K562 (cell line): ENCODE data around the gene ARHGAP12. TPM values are rescaled to one million over a fixed set of nuclear protein-coding genes. Genes with fewer than 3 reads are reported as not detected.

Experiments used
- ATAC-seq: fragments of 200-7000 bp; cut with Tn5 transposase; 3 replicates; pipeline ENCODE4 v1.9.1; 2020; ENCODE audit warnings: moderate library complexity
- BruUV-seq: library from RNA; stranded (reverse); fragments of 400-500 nt; replicated peaks from 2 replicates; lab custom pipeline; 2021; lab: Mats Ljungman, UMichigan
- CTCF ChIA-PET: fragments of 300-600 bp; formaldehyde crosslinking; extraction: SDS; loops from one replicate; lab custom pipeline; 2021; ENCODE audit warnings: low intra/inter-chr PET ratio; lab: Yijun Ruan, JAX
- POLR2A ChIA-PET: fragments of 300-600, 350-650 bp; sonication (Branson Sonifier 250); formaldehyde crosslinking; extraction: SDS; loops from one replicate; lab custom pipeline; 2021; ENCODE audit warnings: antibody characterized with exemption, inconsistent platforms; lab: Yijun Ruan, JAX
- DNase-seq, 4 experiments: peaks; one replicate each; pipeline versions ENCODE4 v3.0.0 to v3.0.0-alpha.2; 2011 to 2018; ENCODE audit warnings: low spot score in 3 of 4, mixed read lengths in 3 of 4; ENCODE audit errors: extremely low read depth in 1 of 4
- FAIRE-seq: peaks from 2 replicates; lab custom pipeline; 2011; peaks lifted over from hg19 to GRCh38; lab: Jason Lieb, UNC
- H2AFZ ChIP-seq: 2 replicates; pipeline ENCODE4 v1.6.0; 2011; ENCODE audit warnings: low read depth, low read length, control low read depth, inconsistent platforms
- H3K27ac ChIP-seq: fragments of 200-600 bp; 3 replicates; pipeline ENCODE4 v1.8.0; 2011; ENCODE audit warnings: low read depth, mild to moderate bottlenecking, control low read depth, inconsistent platforms, low read length, moderate library complexity, mixed read lengths; ENCODE audit errors: extremely low read depth
- H3K27me3 ChIP-seq, 2 experiments: fragments of 300-600 bp in 1 of 2; 2 replicates in 1 of 2; 3 replicates in 1 of 2; pipeline versions ENCODE4 v1.6.0 to v1.8.0; 2011; ENCODE audit warnings: inconsistent platforms in 2 of 2, low read length in 2 of 2, mild to moderate bottlenecking in 1 of 2, mixed read lengths in 1 of 2, moderate library complexity in 1 of 2; ENCODE audit not compliant: control insufficient read depth in 2 of 2, insufficient read depth in 2 of 2
- H3K36me3 ChIP-seq: fragments of 300-600 bp; 3 replicates; pipeline ENCODE4 v1.8.0; 2011; ENCODE audit warnings: mild to moderate bottlenecking, low read length, inconsistent platforms; ENCODE audit not compliant: control insufficient read depth, insufficient read depth
- H3K4me1 ChIP-seq, 2 experiments: fragments of 200-600 bp in 1 of 2; replicated peaks in 1 of 2; 2 replicates in 1 of 2; 3 replicates in 1 of 2; pipeline versions ENCODE4 v1.5.1 to v1.8.0; 2011; ENCODE audit warnings: inconsistent platforms in 2 of 2, low read length in 2 of 2, mild to moderate bottlenecking in 1 of 2, mixed read lengths in 1 of 2, moderate library complexity in 1 of 2; ENCODE audit not compliant: control insufficient read depth in 2 of 2, insufficient read depth in 2 of 2
- H3K4me2 ChIP-seq: 2 replicates; pipeline ENCODE4 v1.6.1; 2011; ENCODE audit warnings: low read length, control low read depth, inconsistent platforms, mixed read lengths; ENCODE audit not compliant: insufficient read depth
- H3K4me3 ChIP-seq: fragments of 200-600 bp; sonication (generic), shearing (Covaris generic); 2 replicates; pipeline ENCODE4 v1.5.1; 2016; ENCODE audit warnings: control low read depth, inconsistent platforms
- H3K79me2 ChIP-seq: fragments of 200-600 bp; 3 replicates; pipeline ENCODE4 v1.8.0; 2011; ENCODE audit warnings: low read length, inconsistent platforms; ENCODE audit not compliant: control insufficient read depth, insufficient read depth
- H3K9ac ChIP-seq, 2 experiments: 2 replicates each; pipeline versions ENCODE4 v1.6.0 to v1.6.1; 2011; ENCODE audit warnings: low read depth in 2 of 2, low read length in 2 of 2, control low read depth in 1 of 2, inconsistent platforms in 1 of 2, mild to moderate bottlenecking in 1 of 2, mixed read lengths in 1 of 2; ENCODE audit not compliant: insufficient read depth in 1 of 2
- H3K9me1 ChIP-seq: one replicate; pipeline ENCODE4 v1.6.0; 2011; ENCODE audit warnings: inconsistent platforms, mild to moderate bottlenecking, low read length, moderate library complexity; ENCODE audit not compliant: control insufficient read depth, insufficient read depth
- H3K9me3 ChIP-seq: replicated peaks from 2 replicates; pipeline ENCODE4 v1.5.1; 2011; ENCODE audit warnings: low read depth, low read length, inconsistent platforms; ENCODE audit not compliant: control insufficient read depth, insufficient read depth
- H4K20me1 ChIP-seq: replicated peaks from 2 replicates; pipeline ENCODE4 v1.6.1; 2011; ENCODE audit warnings: low read length, inconsistent platforms, mixed read lengths; ENCODE audit not compliant: control insufficient read depth, insufficient read depth
- CBFA2T2 ChIP-seq: fragments of 450-650 bp; conservative IDR thresholded peaks from 2 replicates; pipeline ENCODE4 v1.6.1; 2017; ENCODE audit warnings: mild to moderate bottlenecking
- CBFA2T3 ChIP-seq: fragments of 450-650 bp; IDR thresholded peaks from 2 replicates; pipeline ENCODE4 v1.6.1; 2017
- FOSL1 ChIP-seq: fragments of 200-800 bp; sonication (Bioruptor generic); conservative IDR thresholded peaks from 2 replicates; pipeline ENCODE4 v1.6.1; 2016; ENCODE audit warnings: missing genetic modification characterization, missing compliant biosample characterization
- KDM2B ChIP-seq: fragments of 250-450 bp; sonication (Bioruptor Pico); IDR thresholded peaks from 2 replicates; pipeline ENCODE4 v1.8.0; 2021; ENCODE audit warnings: mild to moderate bottlenecking, moderate library complexity
- PATZ1 ChIP-seq: fragments of 250-450 bp; sonication (Bioruptor Pico); IDR thresholded peaks from 2 replicates; pipeline ENCODE4 v1.5.0; 2020; ENCODE audit warnings: mild to moderate bottlenecking, borderline replicate concordance
- SMARCA5 ChIP-seq: fragments of 450-650 bp; IDR thresholded peaks from 2 replicates; pipeline ENCODE4 v1.6.1; 2016
- TCF3 ChIP-seq: sonication (generic); formaldehyde crosslinking; IDR thresholded peaks from 2 replicates; pipeline ENCODE4 v1.4.0; 2020; ENCODE audit warnings: mild to moderate bottlenecking, missing genetic modification reagents
- ZEB2 ChIP-seq: fragments of 450-650 bp; IDR thresholded peaks from 2 replicates; pipeline ENCODE4 v1.6.1; 2016
- WGBS: fragments of 100-300 bp; shearing (Covaris generic); methylation state at CpG from one replicate; pipeline ENCODE4 v1.1.6; 2016; ENCODE audit warnings: low coverage, mixed read lengths; ENCODE audit not compliant: insufficient coverage; ENCODE audit errors: missing lambda C conversion rate; 5-methylcytosine and 5-hydroxymethylcytosine counted together
- in situ Hi-C: fragments of 300-500 bp; cut with MboI; formaldehyde crosslinking; loops from 4 replicates; pipeline ENCODE4 v1.15.0; 2018; ENCODE audit warnings: inconsistent platforms, mixed read lengths
- intact Hi-C: fragments of 100-400 bp; cut with micrococcal nuclease; formaldehyde crosslinking; loops from 2 replicates; pipeline ENCODE4 v1.14.2; 2022
- polyA plus RNA-seq, 8 experiments: library from polyadenylated mRNA; depleted of rRNA in 4 of 8; stranded (reverse) in 5 of 8; unstranded in 3 of 8; fragments of >200 nt; fragmentation: Nextera tagmentation in 2 of 8; fragmentation: Illumina TruSeq in 1 of 8; extraction: Ambion mirVana in 2 of 8; extraction: Trizol in 1 of 8; gene quantifications; 2 replicates each; pipeline versions ENCODE4 v1.2.1 to v1.2.3, GENCODE V29; 2011 to 2014; ENCODE audit warnings: inconsistent platforms in 1 of 8, missing spikeins in 1 of 8
- total RNA-seq, 7 experiments: library from RNA; depleted of rRNA in 6 of 7; stranded (reverse); fragments of >200 nt in 6 of 7; fragmentation: Illumina TruSeq in 2 of 7; extraction: Trizol in 2 of 7; gene quantifications; 2 replicates each; pipeline versions ENCODE4 v1.2.1 to v1.2.3, GENCODE V29; 2011 to 2021; ENCODE audit warnings: low replicate concordance in 1 of 7
- TF ChIP-seq, protein P1 (sequence below): fragments of 250-450 bp; sonication (Bioruptor Pico); IDR thresholded peaks from 2 replicates; pipeline ENCODE4 v1.8.0; 2021; ENCODE audit warnings: borderline replicate concordance, mild to moderate bottlenecking, moderate library complexity; ENCODE audit not compliant: poor library complexity, severe bottlenecking
- TF ChIP-seq, protein P2 (sequence below): fragments of 450-650 bp; IDR thresholded peaks from 2 replicates; pipeline ENCODE4 v1.6.1; 2017; ENCODE audit warnings: antibody characterized with exemption, mild to moderate bottlenecking
- TF ChIP-seq, protein P3 (sequence below), 2 experiments: fragments of 450-650 bp in 1 of 2; sonication (generic) in 1 of 2; formaldehyde crosslinking in 1 of 2; IDR thresholded peaks in 1 of 2; conservative IDR thresholded peaks in 1 of 2; 2 replicates each; pipeline versions ENCODE4 v1.6.1 to v1.8.1; 2016 to 2023; ENCODE audit warnings: mild to moderate bottlenecking in 2 of 2, moderate library complexity in 2 of 2, inconsistent platforms in 1 of 2, missing genetic modification reagents in 1 of 2

Gene ARHGAP12
- total and polyA plus RNA-seq, 9 of the 15 experiments (the other 6 are each of a cell fraction or from before 2014, with no cell fraction given) = 4.4 to 18.7 (median 10.1) TPM

DNA sequence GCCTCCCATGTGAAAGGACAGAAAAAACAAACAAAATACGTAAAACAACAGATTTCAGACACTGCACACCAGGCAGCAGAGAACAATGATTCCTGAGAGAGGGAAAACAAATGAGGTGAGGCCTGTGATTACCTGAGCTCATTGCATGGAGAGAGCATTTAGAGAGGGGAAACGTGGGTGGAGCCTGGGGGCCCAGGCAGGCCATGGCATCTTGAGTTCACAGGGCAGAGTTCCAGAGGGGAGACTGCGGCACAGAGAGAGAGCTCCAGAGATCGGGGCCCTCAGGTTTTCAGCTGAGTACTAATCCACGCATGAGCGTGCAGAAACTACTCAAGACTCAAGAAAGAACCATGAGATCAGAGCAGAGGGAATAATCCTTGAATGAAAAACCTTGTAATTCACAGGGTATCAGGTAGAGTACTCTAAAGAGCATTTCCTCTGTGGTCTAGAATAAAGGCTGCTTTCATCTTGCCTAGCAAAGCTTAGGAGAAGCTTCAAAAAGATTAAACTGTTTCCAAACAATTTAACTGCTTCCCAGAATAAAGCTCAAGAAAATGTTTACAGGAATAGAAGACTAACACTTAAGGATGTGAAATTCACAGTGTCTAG, 46.6 kb upstream of the ARHGAP12 start (continued):
- TF ChIP-seq PATZ1 (no peak), KDM2B (CRISPR knock-in tag) (no peak)
- TF ChIP-seq, protein P1, sequence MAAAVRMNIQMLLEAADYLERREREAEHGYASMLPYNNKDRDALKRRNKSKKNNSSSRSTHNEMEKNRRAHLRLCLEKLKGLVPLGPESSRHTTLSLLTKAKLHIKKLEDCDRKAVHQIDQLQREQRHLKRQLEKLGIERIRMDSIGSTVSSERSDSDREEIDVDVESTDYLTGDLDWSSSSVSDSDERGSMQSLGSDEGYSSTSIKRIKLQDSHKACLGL (CRISPR knock-in tag) = no peak

- peak in 1 of 4 experiments; percentile 47 for DNase-seq
- CTCF ChIA-PET = no interaction called here
- BruUV-seq = no TSS peak
- TF ChIP-seq, protein P2, sequence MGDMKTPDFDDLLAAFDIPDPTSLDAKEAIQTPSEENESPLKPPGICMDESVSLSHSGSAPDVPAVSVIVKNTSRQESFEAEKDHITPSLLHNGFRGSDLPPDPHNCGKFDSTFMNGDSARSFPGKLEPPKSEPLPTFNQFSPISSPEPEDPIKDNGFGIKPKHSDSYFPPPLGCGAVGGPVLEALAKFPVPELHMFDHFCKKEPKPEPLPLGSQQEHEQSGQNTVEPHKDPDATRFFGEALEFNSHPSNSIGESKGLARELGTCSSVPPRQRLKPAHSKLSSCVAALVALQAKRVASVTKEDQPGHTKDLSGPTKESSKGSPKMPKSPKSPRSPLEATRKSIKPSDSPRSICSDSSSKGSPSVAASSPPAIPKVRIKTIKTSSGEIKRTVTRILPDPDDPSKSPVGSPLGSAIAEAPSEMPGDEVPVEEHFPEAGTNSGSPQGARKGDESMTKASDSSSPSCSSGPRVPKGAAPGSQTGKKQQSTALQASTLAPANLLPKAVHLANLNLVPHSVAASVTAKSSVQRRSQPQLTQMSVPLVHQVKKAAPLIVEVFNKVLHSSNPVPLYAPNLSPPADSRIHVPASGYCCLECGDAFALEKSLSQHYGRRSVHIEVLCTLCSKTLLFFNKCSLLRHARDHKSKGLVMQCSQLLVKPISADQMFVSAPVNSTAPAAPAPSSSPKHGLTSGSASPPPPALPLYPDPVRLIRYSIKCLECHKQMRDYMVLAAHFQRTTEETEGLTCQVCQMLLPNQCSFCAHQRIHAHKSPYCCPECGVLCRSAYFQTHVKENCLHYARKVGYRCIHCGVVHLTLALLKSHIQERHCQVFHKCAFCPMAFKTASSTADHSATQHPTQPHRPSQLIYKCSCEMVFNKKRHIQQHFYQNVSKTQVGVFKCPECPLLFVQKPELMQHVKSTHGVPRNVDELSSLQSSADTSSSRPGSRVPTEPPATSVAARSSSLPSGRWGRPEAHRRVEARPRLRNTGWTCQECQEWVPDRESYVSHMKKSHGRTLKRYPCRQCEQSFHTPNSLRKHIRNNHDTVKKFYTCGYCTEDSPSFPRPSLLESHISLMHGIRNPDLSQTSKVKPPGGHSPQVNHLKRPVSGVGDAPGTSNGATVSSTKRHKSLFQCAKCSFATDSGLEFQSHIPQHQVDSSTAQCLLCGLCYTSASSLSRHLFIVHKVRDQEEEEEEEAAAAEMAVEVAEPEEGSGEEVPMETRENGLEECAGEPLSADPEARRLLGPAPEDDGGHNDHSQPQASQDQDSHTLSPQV = 0 out of 2 replicates have a peak, but pooled peaks have one; percentile 26
- TF ChIP-seq CBFA2T3 (peak; percentile 48), CBFA2T2 (0 out of 2 replicates have a peak, but pooled peaks have one; percentile 18), FOSL1 (tag) (peak; percentile 83), TCF3 (CRISPR knock-in tag) (peak; percentile 19; the same call in 1 of the 2 replicates), SMARCA5 (0 out of 2 replicates have a peak, but pooled peaks have one; percentile 37), ZEB2 (0 out of 2 replicates have a peak, but pooled peaks have one; percentile 18)
- TF ChIP-seq, protein P3, sequence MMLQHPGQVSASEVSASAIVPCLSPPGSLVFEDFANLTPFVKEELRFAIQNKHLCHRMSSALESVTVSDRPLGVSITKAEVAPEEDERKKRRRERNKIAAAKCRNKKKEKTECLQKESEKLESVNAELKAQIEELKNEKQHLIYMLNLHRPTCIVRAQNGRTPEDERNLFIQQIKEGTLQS (IDR thresholded peaks at IDR 0.05) = peak; percentile 86
- TF ChIP-seq, protein P3 (CRISPR knock-in tag; conservative IDR thresholded peaks at IDR 0.05) = no peak
Observed at GRCh38 chr10:31974434-31975124, 45.9 kb upstream of the ARHGAP12 start.

More at GRCh38 chr10:31974434-31975124, 45.9 kb upstream of the ARHGAP12 start:
- H3K79me2 ChIP-seq = no peaks in the 10 kb centered on the region
- no peaks in the 10 kb centered on the region for H3K36me3 ChIP-seq
- H3K9me1 ChIP-seq = no peaks in the 10 kb centered on the region
- peak overlapping the region; percentile 22; the same call in 1 of the 2 replicates for H2AFZ ChIP-seq
- H3K4me3 ChIP-seq = no peak overlapping the region
- H3K27ac ChIP-seq = peak overlapping the region; percentile 35; the same call in 1 of the 3 replicates
- FAIRE-seq = peak; percentile 59
- in situ Hi-C loops (no loop called here), intact Hi-C loops (no loop called here)
- H3K9me3 ChIP-seq = no peaks in the 10 kb centered on the region
- H3K27me3 ChIP-seq = no peaks in the 10 kb centered on the region
- H3K9ac ChIP-seq = no peak overlapping the region
- peaks cover 38 to 47% of the 10 kb centered on the region in 2 experiments for H3K4me1 ChIP-seq
- WGBS = 43% methylated on average over 4 of the region's 4 CpGs
- no peak for ATAC-seq
- H4K20me1 ChIP-seq = no peaks in the 10 kb centered on the region
- H3K4me2 ChIP-seq = no peak overlapping the region
- POLR2A ChIA-PET = interaction anchor here (0.6 to 3.2 kb wide), 4 partner anchors 8 to 48 kb away, joined by 3 to 13 read pairs (median 4); no protein-coding TSS in a partner anchor
